ENCODE results near the gene SLC66A1.

Gene SLC66A1

DNA sequence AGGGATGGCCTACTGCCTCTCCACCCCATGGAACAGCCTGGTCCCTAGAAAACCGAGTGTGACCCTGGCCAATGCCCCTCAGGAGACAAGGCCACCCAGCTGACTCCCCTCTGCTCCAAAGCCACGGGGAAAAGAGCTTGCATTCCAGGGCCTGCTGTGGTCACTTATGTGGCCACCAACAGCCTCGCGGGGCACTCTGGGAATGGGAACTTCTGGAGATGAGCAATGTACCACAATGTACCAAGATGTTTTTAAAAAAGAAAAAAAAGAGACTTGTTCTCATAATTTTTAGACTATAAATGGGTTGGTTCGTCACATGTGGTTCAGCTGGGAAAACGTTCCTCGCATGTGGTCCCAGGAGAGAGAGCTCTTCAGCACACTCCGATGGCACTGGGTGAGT lies 62.8 kb downstream of the SLC66A1 start:
- in situ Hi-C loops (cut with HindIII; ENCODE audit: low sequenced_read_pairs) = loop anchor here (5.0 kb wide), 1 partner anchor 33 kb away; no protein-coding TSS in a partner anchor

DNA sequence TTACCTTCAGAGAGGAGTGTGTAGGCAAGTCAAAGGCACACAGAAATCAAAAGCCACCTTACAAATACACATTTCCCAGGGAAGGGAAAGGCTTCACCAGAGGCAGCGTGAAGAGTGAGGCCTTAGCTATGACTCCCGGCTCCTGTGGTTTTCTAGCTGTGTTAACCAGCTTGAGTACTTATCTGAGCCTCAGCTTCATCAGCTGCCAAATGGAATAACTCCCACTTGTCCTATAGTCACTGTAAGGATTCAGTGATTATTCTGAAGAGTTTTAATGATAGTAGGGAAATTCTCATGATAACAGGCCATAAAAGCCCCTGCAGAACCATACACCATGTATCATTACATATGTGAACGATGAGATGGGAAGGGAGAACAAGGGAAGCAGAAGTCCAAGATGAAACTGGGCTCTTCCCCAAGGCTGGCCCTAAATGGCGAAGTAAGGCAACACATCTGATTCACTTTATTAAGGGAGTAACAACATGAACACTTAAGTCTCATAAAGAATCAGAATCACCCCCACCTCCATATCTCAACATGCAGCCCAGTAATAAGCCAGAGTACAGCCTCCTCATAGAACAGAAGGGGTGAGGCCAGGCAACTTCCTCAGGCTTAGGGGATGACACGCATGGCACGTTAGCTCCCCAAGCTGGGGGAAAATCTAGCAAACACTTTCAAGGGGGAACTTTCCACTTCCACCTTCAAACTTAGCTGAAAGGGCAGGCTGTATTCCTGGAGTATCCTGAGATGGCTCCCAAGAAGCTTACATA lies 63.7 kb downstream of the SLC66A1 start:
- in situ Hi-C loops (cut with HindIII; ENCODE audit: low sequenced_read_pairs) = loop anchor here (5.0 kb wide), 1 partner anchor 34 kb away; no protein-coding TSS in a partner anchor

DNA sequence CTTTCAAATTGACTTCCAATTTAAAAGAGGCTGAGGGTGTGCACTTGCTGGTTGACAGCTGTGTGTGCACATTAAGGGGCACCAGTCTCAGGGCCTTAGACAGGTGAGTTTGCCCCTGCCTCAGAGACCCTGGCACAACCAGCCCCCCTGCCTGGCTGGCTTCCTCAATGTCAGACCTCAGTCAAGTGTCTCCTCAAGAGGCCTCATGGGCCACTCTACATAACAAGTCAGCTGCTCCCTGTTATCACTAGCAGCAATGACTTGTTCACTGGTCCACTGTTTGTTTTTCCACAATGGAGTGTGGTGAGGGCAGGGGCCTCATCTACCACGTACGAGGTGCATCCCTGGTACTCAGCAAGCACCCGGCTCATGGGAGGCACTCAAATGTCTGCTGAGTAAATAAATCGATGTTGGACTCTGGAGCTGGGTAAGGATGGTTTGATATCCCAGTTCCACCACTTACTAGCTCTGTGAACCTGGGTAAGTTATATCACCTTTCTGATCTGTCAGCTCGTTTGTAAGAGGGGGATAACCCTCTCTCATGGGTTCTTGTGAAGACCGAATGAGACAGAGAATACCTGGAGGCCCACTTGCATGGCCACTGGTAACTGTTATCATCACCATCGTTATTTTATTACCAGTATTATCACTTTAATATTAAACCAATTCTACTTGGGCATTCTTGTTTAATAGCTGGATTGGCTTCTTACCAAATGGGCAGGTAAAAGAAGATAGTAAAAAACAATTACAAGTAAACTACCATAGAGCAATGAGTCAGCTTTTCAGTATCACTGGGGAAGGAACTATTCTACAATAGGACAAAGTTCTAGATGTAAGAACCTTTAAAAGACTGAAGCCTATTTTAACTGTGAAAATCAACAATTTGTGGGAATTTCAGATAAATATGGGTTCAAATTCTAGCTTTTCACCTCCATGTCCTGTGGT lies 64.6 kb downstream of the SLC66A1 start:
- in situ Hi-C loops (cut with HindIII; ENCODE audit: low sequenced_read_pairs) = loop anchor here (5.0 kb wide), 1 partner anchor 34 kb away; no protein-coding TSS in a partner anchor

DNA sequence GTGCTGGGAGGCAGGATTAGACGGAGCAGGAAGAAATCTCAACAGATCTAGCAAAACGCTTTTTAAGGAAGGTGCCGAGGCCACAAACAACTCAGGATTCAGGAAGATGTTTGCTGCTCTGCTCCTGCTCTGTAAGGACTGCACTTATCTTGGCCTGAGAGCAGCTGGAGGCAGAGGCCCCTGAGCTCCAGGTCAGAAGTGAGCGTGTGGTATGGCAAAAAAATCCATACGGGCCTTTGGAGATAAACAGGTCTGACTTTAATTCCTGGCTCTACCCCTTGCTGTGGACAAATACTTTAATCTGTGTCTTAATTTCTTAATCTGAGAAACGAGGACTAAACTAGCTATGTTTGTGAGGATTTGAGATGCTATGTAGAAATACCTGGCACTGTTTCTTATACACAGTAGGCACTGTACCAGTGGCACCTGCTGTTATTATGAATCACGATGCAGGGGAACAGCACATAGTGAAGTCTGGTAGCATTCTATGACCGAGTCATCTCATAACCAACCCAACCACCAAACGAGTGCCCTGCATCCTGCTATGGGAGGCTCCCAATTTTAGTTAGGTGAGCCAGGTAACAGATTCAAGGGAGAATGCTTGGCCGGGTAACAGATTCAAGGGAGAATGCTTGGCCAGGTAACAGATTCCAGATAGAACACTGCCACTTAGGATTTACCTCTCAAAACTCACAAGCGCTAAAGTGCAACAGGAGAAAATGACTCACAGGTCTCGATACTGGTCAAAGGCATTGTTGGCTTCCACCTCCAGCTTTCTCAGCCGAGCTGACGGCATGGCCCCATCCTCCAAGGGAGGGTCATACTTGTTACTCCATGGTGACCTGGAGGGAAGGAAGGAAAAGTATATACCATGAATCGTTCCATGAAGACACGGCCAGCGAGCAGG lies 65.9 kb downstream of the SLC66A1 start:
- in situ Hi-C loops (cut with HindIII; ENCODE audit: low sequenced_read_pairs) = loop anchor here (5.0 kb wide), 1 partner anchor 36 kb away; no protein-coding TSS in a partner anchor
